Thyroid gland (tissue), 4 donors: ENCODE measurements around the gene PMM2. TPM values are rescaled to one million over a fixed set of nuclear protein-coding genes. Genes with fewer than 3 reads are reported as not detected.
"Not testable (repeated sequence)": the region's sequence is repeated elsewhere in the genome, so short reads cannot be mapped to it uniquely, and the experiment has no call there.

Source experiments
- DNase-seq, 2 donors: peaks; one replicate each; pipeline ENCODE4 v3.0.0-alpha.2; 2019
- H3K27ac ChIP-seq, 3 donors: fragments of 200-600 bp; sonication (generic); 1 replicate in 2 of 3; 2 replicates in 1 of 3; pipeline ENCODE4 v1.5.1; 2016 to 2019; ENCODE audit warnings: mild to moderate bottlenecking in 1 of 3, moderate library complexity in 1 of 3
- H3K27me3 ChIP-seq: fragments of 200-600 bp; sonication (generic); one replicate; pipeline ENCODE4 v1.5.1; 2019
- H3K36me3 ChIP-seq, 2 donors: fragments of 200-600 bp; sonication (generic); one replicate each; pipeline ENCODE4 v1.5.1; 2016 to 2019
- H3K4me1 ChIP-seq, 2 donors: fragments of 200-600 bp; sonication (generic); one replicate each; pipeline ENCODE4 v1.5.1; 2017 to 2019
- H3K4me3 ChIP-seq, 3 donors: fragments of 200-600 bp; sonication (generic); replicated peaks in 1 of 3; 1 replicate in 2 of 3; 2 replicates in 1 of 3; pipeline ENCODE4 v1.5.1; 2016; ENCODE audit warnings: mild to moderate bottlenecking in 1 of 3
- H3K9me3 ChIP-seq: fragments of 200-600 bp; sonication (generic); one replicate; pipeline ENCODE4 v1.5.1; 2017
- POLR2A ChIP-seq, 2 donors: fragments of 450-650 bp; IDR thresholded peaks; one replicate each; pipeline ENCODE4 v1.6.1; 2017; ENCODE audit warnings: antibody characterized with exemption in 2 of 2, mild to moderate bottlenecking in 2 of 2, moderate library complexity in 1 of 2
- WGBS, 2 donors: methylation state at CpG; one replicate each; pipeline ENCODE4 v1.1.5; 2017; 5-methylcytosine and 5-hydroxymethylcytosine counted together
- intact Hi-C: fragments of 100-400 bp; cut with DNase I; formaldehyde crosslinking; loops from one replicate; pipeline ENCODE4 v1.15.1; 2023
- total RNA-seq, 4 donors: library from RNA; depleted of rRNA; stranded (reverse); fragments of >200 nt; gene quantifications; one replicate each; pipeline ENCODE4 v1.2.3, GENCODE V29; 2016
- TF ChIP-seq, protein P1 (sequence below), 6 experiments: fragments of 200-600 bp in 3 of 6; fragments of 450-650 bp in 3 of 6; sonication (generic) in 3 of 6; IDR thresholded peaks; one replicate each; pipeline ENCODE4 v1.5.1; 2016 to 2019; ENCODE audit warnings: antibody characterized with exemption in 6 of 6, mild to moderate bottlenecking in 2 of 6, inconsistent platforms in 1 of 6, moderate library complexity in 1 of 6

Gene PMM2
- total RNA-seq, 4 donors from 2014 or later: 26.2 to 49.6 (median 30.8) TPM

- H3K36me3 ChIP-seq: peaks cover 12 to 23% of the 10 kb centered on the region in 2 donors
- no peaks in the 10 kb centered on the region for H3K27me3 ChIP-seq
- H3K27ac ChIP-seq: peak overlapping the region in 1 of 3 donors; percentile 69
- no peaks in the 10 kb centered on the region for H3K9me3 ChIP-seq
- intact Hi-C loops: loop anchor here (5.0 to 10.0 kb wide), 3 partner anchors 84 to 234 kb away; partner anchors contain the start of gene LITAFD
- TF ChIP-seq, protein P1, sequence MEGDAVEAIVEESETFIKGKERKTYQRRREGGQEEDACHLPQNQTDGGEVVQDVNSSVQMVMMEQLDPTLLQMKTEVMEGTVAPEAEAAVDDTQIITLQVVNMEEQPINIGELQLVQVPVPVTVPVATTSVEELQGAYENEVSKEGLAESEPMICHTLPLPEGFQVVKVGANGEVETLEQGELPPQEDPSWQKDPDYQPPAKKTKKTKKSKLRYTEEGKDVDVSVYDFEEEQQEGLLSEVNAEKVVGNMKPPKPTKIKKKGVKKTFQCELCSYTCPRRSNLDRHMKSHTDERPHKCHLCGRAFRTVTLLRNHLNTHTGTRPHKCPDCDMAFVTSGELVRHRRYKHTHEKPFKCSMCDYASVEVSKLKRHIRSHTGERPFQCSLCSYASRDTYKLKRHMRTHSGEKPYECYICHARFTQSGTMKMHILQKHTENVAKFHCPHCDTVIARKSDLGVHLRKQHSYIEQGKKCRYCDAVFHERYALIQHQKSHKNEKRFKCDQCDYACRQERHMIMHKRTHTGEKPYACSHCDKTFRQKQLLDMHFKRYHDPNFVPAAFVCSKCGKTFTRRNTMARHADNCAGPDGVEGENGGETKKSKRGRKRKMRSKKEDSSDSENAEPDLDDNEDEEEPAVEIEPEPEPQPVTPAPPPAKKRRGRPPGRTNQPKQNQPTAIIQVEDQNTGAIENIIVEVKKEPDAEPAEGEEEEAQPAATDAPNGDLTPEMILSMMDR (IDR thresholded peaks at IDR 0.05): no peak
- no peak for TF ChIP-seq POLR2A (IDR thresholded peaks at IDR 0.05)
- DNase-seq: no peak
- H3K4me1 ChIP-seq: peaks cover 19 to 28% of the 10 kb centered on the region in 2 donors
- WGBS, 2 donors: 68 to 72% methylated on average over 6 to 7 of the region's 7 CpGs
- H3K4me3 ChIP-seq: peak overlapping the region; percentile 72 to 88 (median 80)
Measured at GRCh38 chr16:8798535-8799157, 1.0 kb downstream of the PMM2 start.

- Histone ChIP-seq H3K4me3 (no peak overlapping the region), H3K36me3 (peaks cover 36 to 49% of the 10 kb centered on the region in 2 donors), H3K27ac (no peak overlapping the region), H3K27me3 (no peaks in the 10 kb centered on the region), H3K4me1 (peaks cover 14 to 22% of the 10 kb centered on the region in 2 donors), H3K9me3 (no peaks in the 10 kb centered on the region)
- intact Hi-C loops: no loop called here
- TF ChIP-seq POLR2A (IDR thresholded peaks at IDR 0.05): no peak
- TF ChIP-seq, protein P1 (IDR thresholded peaks at IDR 0.05): no peak
- no peak for DNase-seq
- WGBS, 2 donors: 92 to 96% methylated on average over 4 of the region's 4 CpGs
Measured at GRCh38 chr16:8801701-8802100, 4.1 kb downstream of the PMM2 start.

DNA sequence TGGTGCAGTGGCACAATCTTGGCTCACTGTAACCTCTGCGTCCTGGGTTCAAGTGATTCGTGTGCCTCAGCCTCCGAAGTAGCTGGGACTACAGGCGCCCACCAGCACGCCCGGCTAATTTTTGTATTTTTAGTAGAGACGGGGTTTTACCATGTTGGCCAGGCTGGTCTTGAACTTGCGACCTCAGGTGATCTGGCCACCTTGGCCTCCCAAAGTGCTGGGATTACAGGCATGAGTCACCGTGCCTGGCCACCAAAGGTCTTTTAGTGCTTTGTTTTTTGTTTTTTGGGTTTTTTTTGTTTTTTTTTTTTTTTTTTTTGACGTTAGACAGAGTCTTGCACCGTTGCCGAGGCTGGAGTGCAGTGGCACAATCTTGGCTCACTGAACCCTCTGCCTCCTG is 6.1 kb downstream of the PMM2 start:
- H3K4me3 ChIP-seq, intact Hi-C loops, H3K9me3 ChIP-seq, DNase-seq, H3K27me3 ChIP-seq, H3K27ac ChIP-seq: not testable (repeated sequence)
- Histone ChIP-seq H3K4me1 (peaks cover 7 to 14% of the 10 kb centered on the region in 2 donors), H3K36me3 (peaks cover 57 to 69% of the 10 kb centered on the region in 2 donors)
- WGBS, 2 donors: 93 to 95% methylated on average over 12 of the region's 12 CpGs

DNA sequence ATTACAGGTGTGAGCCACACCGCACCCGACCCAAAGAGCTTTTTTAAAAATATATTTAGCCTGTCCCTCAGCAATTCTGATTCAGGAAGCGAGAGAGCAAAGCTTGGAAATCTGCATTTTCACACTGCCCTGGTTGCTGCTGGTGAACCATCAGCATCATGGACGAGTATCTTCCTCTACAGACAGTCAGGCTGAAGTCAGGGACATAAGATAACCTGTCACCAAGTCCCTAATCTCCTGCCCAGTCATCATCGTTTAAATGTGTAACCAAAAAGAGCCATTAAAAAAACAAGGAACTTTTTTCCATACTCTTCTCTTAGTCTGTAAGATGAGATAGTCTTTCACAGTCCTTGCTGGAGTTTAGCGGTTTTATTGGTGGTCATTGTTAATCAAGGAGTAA is 6.7 kb downstream of the PMM2 start:
- Histone ChIP-seq H3K27me3 (no peaks in the 10 kb centered on the region), H3K4me1 (peaks cover 2 to 8% of the 10 kb centered on the region in 2 donors), H3K36me3 (peaks cover 63 to 75% of the 10 kb centered on the region in 2 donors), H3K27ac (no peak overlapping the region), H3K9me3 (no peaks in the 10 kb centered on the region), H3K4me3 (no peak overlapping the region)
- no peak for DNase-seq
- 88% methylated on average over 6 of the region's 6 CpGs for WGBS, 2 donors
- no peak for TF ChIP-seq POLR2A (IDR thresholded peaks at IDR 0.05)
- TF ChIP-seq, protein P1 (IDR thresholded peaks at IDR 0.05): no peak
- intact Hi-C loops: no loop called here

- WGBS, 2 donors: 94 to 96% methylated on average over 13 of the region's 13 CpGs
Measured at GRCh38 chr16:8806272-8806983, 8.8 kb downstream of the PMM2 start.

More at GRCh38 chr16:8806272-8806983, 8.8 kb downstream of the PMM2 start:
- intact Hi-C loops: no loop called here
- Histone ChIP-seq H3K4me1 (no peaks in the 10 kb centered on the region), H3K4me3 (no peak overlapping the region), H3K27me3 (no peaks in the 10 kb centered on the region), H3K9me3 (no peaks in the 10 kb centered on the region), H3K27ac (no peak overlapping the region), H3K36me3 (peaks cover 82 to 92% of the 10 kb centered on the region in 2 donors)
- no peak for DNase-seq
- TF ChIP-seq, protein P1 (IDR thresholded peaks at IDR 0.05): no peak
- TF ChIP-seq POLR2A (IDR thresholded peaks at IDR 0.05): no peak
